ENCODE data around the gene SLMAP.

DNA sequence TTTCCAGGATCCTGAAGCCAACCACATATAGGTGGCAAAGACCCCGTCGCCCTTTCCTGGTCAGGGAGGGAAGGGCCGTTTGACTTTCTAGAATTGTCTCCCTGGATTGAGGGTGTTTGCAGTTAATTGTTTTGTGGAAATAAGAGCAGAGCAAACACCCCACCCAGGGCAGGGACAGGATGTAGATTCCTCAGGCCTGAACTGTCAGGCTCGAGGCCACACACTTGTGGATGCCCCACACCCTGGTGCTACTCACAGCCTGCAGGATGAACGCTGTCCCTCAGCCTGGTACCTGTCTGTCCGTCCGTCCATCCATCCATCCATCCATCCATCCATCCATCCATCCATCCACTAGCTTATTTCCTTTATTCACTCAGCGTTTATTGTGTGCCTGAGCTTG, 222.2 kb downstream of the SLMAP start:
- no peak for TF ChIP-seq CTCF (IDR thresholded peaks at IDR 0.05; ENCODE audit: borderline replicate concordance, extremely low read depth, low read length, poor library complexity, severe bottlenecking)
- TF ChIP-seq EZH2 (IDR thresholded peaks at IDR 0.05; ENCODE audit: borderline replicate concordance, low read depth, low read length, severe bottlenecking) = no peak
